GM21717 (cell line): ENCODE data around the gene SLC38A11.
"Not testable (repeated sequence)": the region's sequence is repeated elsewhere in the genome, so short reads cannot be mapped to it uniquely, and the experiment has no call there.

Source experiments
- ATAC-seq: cut with Tn5 transposase; IDR thresholded peaks from one replicate; pipeline ENCODE4 v1.9.1; 2021; ENCODE audit warnings: mild to moderate bottlenecking, moderate library complexity; ENCODE audit not compliant: unreplicated experiment

Gene SLC38A11

DNA sequence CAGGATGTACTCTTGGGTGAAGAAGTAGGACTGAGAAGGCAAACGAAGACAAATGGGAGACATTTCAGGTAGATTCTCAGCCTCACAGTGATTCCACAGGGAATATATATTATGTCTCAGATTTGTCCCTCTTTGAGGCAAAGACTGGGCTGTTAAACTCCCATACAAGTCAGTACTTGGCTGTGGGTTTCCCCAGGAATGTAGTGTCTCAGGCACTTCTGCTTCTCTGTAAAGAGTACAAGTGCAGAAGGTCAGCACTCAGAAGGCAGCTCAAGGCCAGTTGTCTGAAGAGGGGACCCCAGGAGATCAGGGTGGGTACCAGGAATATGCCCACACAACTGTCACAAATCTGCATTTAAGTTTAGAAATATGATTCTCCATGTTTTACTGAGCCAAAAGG, 73.8 kb downstream of the SLC38A11 start:
- ATAC-seq = no peak

GRCh38 chr2:164879901-164880535, 75.3 kb downstream of the SLC38A11 start:
- no peak for ATAC-seq

DNA sequence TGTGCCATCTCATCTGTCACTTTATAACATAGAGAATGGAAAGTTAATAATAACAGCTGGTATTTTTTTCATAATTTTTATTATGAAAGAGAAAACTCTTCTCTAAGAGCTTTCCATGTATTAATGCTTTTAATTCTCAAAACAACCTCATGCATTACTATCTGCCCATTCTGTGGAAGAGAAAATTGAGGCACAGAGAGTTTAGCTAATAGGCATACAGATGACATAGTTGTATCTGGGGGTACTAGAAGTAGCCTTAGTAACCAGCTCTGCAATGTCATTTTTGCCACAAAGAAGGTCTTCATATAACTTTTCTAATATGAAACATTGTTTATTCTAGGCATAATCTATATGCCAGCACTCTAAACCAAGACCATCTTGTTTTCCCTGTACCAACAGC, 77.4 kb downstream of the SLC38A11 start:
- ATAC-seq = no peak

DNA sequence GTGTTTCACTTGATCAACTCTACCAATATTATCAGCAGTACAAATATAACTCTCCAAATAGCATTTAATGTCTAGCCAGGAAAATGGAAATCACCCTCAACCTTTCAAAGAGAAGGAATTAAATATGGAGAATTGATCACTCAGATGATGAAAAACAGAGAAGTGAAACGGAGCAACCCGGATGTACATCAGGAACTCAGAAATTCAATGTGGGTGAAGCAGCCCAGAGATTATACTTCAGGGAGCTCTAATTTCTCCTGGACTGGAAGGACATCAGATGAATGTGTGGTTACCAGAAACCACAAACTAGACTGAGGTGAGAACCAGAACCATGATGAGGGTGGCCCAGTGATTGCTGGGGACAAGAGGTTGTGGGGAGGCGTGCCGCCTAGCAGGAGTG, 78.2 kb downstream of the SLC38A11 start:
- no peak for ATAC-seq

DNA sequence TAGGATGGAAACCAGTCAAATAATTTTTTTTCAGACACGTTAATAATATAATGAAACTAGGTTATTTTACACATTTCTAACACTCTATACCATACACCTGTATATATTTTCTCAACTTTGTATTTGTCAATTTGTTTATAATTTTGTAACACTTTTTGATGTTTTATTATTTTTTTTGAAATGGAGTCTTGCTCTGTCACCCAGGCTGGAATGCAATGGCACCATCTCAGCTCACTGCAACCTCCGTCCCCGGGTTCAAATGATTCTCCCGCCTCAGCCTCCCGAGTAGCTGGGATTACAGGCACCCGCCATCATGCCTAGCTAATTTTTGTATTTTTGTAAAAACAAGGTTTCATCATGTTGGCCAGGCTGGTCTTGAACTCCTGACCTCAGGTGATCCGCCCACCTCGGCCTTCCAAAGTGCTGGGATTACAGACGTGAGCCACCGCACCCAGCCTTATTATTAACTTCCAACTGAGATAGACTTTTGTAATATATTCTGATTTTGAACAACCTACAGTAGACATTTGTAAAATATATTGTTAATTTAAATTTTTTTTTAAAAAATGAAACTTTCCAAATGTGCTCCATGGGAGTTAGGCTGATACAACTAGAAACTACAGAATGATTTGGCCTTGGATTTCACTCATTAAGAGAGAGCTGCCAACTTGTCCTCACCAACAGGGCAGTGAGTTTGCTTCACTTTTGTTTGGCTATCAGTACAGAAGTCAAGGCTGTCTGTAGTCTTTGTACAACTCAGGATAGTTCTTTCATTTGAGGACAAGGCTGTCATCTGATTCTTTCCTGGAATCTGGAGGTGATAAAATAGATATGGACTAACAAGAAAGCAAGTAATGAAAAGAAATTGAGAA, 79.8 kb downstream of the SLC38A11 start:
- no peak for ATAC-seq

DNA sequence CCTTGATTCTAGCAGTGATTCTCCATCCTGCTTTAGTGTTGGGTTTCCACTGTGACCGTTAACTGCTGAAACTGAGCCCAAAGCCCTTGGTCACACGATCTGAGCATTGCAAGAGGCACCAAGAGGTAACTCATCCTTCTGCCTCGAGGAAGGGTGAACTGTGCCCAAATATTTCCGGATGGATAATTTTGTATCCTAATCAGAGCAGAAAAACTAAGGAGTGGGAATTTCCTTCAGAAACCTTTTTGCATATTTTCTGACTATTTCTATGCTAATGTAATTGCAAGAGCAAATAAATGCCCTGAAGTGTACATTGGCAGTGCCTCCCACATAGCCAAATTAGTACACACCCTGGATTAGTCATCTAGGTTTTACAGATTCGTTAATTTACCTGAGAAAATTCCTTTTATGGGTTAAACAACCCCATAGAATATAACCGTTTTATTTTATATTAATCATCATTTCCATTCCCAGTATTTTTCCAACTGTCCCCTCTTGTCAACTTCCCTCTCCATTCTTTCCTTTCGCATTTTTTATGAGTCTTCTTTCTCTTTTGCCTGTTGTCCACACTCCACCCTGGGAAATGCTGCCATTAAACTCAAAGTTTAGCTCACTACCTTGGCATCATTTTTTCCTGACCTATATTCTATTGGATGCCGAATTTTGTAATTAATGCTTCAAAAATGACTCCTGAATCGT, 82.0 kb downstream of the SLC38A11 start:
- ATAC-seq = no peak

GRCh38 chr2:164871404-164871803, 83.9 kb downstream of the SLC38A11 start:
- ATAC-seq = no peak

DNA sequence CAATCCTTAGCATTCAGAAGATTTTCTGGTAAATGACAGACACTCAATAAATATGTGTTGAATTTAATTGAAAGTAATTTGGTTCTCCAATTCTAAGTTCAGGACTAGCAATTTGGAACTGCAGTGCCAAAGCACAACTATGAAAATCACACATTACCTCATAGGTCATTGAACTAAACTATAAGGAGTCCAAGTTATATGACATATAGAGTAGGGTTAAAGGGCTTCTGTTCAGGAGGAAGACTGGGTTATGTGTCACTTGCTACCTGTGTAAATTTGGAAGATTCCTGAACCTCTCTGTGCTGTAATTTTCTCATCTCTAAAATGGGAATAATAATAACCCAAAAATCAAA, 85.9 kb downstream of the SLC38A11 start:
- no peak for ATAC-seq

DNA sequence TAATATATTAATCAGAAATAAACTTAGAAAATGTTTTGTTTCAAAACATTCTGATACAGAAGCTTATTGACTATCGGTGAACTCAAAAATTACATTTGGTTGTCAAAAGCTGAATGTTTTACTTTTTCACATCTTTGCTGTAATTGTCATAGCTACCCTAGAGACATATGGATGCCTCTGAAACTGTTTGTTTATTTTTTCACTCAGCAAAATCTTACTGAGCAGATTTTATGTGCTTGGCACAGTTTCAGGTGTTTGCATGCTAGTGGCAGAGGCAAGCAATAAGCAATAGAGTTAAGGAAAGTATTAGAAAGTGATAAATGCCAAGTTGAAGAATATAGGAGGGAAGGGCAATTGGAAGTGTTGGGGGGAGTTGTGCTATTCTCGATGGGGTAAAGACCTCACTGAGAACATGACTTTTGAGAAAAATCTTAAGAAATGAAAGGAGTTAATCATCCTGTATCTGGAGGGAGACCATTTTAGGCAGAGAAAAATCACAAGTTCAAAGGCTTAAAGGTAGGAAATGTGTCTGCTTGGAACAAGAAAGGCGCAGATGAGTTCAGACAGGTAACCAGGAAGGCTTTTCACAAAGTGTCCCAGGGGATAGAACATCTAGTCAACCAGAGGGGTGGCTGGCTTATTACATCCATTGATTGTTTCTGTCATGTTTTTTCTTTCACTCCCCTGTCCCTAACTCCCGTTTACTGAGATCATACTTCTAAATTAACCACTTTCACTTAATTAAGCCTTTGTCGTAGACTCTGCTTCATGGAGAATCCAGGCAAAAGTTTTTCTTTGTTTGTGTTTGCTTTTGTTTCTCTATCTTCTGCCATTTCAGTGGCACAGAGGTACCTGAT, 86.5 kb downstream of the SLC38A11 start:
- no peak for ATAC-seq

DNA sequence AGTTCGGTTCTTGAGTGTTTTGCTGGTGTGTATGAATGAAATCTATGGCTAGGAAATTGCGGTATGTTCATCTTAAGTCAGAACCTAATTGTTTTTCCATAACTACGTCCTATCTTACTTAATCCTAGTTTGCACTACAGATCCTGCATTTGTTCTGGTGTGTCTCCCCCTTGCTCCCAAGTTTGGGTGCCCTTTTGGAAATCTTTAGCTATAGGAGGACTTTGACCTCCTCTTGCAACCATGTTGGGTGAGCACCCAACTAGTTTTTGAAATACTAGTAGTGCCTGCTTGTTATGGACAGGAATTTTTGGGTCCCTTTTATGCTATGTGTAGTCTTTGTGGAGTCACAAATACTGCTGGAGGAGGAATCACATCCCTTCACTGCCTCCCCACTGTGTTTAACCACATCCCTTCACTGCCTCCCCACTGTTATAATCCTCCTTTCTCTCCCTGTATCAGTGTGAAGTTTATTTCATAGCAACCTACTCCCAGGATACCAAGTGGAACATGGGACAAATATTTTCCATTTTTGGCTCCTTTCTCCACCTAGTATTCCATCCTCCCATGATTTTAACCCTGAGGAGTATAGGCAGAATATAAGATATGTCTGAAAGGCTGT, 87.4 kb downstream of the SLC38A11 start:
- no peak for ATAC-seq

DNA sequence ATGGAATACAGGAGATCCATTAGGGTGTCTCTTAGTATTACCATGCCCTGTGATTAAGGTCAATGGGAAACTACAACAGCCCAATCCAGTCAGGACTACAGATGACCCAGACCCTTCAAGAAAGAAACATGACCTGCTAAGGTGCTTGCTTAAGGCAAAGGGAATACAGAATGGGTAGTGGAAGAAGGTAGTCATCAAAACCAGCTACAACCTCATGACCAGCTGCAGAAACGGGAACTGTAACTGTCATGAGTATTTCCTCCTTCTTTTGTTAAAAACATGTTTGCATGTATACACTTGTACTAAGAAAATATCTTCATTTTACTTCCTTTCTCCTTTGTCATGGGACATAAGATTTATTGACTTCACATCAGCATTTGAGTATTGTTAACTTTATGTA, 88.9 kb downstream of the SLC38A11 start:
- ATAC-seq = not testable (repeated sequence)

- ATAC-seq = no peak
These were observed 94.7 kb downstream of the SLC38A11 start for GRCh38 chr2:164860694-164861042.

GRCh38 chr2:164859906-164860693, 95.2 kb downstream of the SLC38A11 start:
- not testable (repeated sequence) for ATAC-seq

GRCh38 chr2:164859251-164859818, 96.0 kb downstream of the SLC38A11 start:
- ATAC-seq = no peak

- ATAC-seq = no peak
These were observed 103.2 kb downstream of the SLC38A11 start for GRCh38 chr2:164852086-164852485.

- no peak for ATAC-seq
These were observed 105.1 kb downstream of the SLC38A11 start for GRCh38 chr2:164850235-164850634.

GRCh38 chr2:164849506-164849905, 105.8 kb downstream of the SLC38A11 start:
- ATAC-seq = no peak

DNA sequence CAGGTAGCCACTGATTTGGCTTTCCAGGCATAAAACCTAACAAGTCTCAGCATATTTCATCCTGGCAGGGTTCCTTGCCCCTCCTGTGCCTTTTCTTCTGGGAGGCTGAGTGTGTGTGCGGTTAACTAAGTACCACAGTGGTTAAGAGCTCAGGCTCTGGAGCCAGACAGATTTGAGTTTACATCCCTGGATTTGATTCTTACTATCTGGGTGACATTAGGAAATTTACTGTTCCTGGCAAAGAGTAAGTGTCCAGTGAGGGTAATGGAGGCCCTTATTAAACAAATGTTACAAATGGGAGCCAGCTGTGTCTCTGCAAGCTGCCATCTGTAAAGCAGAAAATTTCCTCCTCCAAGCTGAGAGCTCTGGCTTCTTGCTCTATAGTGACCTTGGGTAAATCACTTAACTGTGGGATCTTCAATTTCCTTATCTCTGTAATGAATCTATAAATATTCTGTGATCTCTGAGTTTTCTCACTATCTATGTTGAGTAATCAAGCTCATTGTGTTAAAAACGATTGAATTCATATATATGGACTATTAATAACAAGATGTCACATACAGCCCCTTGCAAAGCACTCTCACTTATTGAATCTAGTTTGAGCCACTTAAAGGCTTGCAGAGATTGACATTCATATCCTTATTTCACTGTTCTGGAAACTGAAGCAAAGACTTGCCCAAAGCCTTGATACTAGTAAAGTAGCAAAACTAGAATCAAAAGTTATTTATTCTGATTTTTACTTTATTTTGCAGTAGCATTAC, 107.2 kb downstream of the SLC38A11 start:
- no peak for ATAC-seq

- ATAC-seq = no peak
These were observed 108.0 kb downstream of the SLC38A11 start for GRCh38 chr2:164847291-164847690.
